H9 (cell line): Measurements from ENCODE around the gene AK9. TPM values are rescaled to one million over a fixed set of nuclear protein-coding genes. Genes with fewer than 3 reads are reported as not detected.

Experiments used
- DNase-seq: peaks from one replicate; pipeline ENCODE4 v3.0.0-alpha.2; 2017
- H2AFZ ChIP-seq: one replicate; pipeline ENCODE4 v1.6.1; 2013; ENCODE audit warnings: mild to moderate bottlenecking, low read length, control low read depth, moderate library complexity
- H2AK5ac ChIP-seq: 2 replicates; pipeline ENCODE4 v1.6.1; 2013; ENCODE audit warnings: low read length, control low read depth, mixed read lengths; ENCODE audit not compliant: insufficient read length
- H2BK120ac ChIP-seq: one replicate; pipeline ENCODE4 v1.6.1; 2013; ENCODE audit warnings: low read depth, mild to moderate bottlenecking, low read length, control low read depth, inconsistent platforms; ENCODE audit not compliant: poor library complexity, severe bottlenecking
- H2BK12ac ChIP-seq: 2 replicates; pipeline ENCODE4 v1.6.1; 2013; ENCODE audit warnings: low read length, control low read depth, mixed read lengths, low read depth; ENCODE audit not compliant: insufficient read length
- H2BK15ac ChIP-seq: 2 replicates; pipeline ENCODE4 v1.6.1; 2013; ENCODE audit warnings: low read depth, low read length, control low read depth
- H2BK20ac ChIP-seq: one replicate; pipeline ENCODE4 v1.6.1; 2013; ENCODE audit warnings: low read depth, mild to moderate bottlenecking, low read length, control low read depth, inconsistent platforms; ENCODE audit not compliant: poor library complexity, severe bottlenecking
- H2BK5ac ChIP-seq: 2 replicates; pipeline ENCODE4 v1.6.1; 2013; ENCODE audit warnings: low read length, control low read depth, mixed read lengths; ENCODE audit not compliant: insufficient read length
- H3K14ac ChIP-seq: 2 replicates; pipeline ENCODE4 v1.6.1; 2013; ENCODE audit warnings: low read length, control low read depth; ENCODE audit not compliant: insufficient read depth
- H3K18ac ChIP-seq: 2 replicates; pipeline ENCODE4 v1.6.1; 2013; ENCODE audit warnings: low read depth, mild to moderate bottlenecking, mixed read lengths, low read length, control low read depth; ENCODE audit not compliant: insufficient read length
- H3K23ac ChIP-seq: 2 replicates; pipeline ENCODE4 v1.6.1; 2013; ENCODE audit warnings: low read length, control low read depth, mixed read lengths, low read depth; ENCODE audit not compliant: insufficient read length
- H3K23me2 ChIP-seq: 2 replicates; pipeline ENCODE4 v1.6.1; 2013; ENCODE audit warnings: low read depth, mild to moderate bottlenecking, mixed read lengths, low read length, control low read depth; ENCODE audit not compliant: insufficient read length, poor library complexity, severe bottlenecking
- H3K27ac ChIP-seq: 2 replicates; pipeline ENCODE4 v1.5.1; 2013; ENCODE audit warnings: low read length, control low read depth, mixed read lengths, low read depth; ENCODE audit not compliant: insufficient read length
- H3K27me3 ChIP-seq: 2 replicates; pipeline ENCODE4 v1.6.1; 2013; ENCODE audit warnings: low read length, control low read depth, inconsistent platforms; ENCODE audit not compliant: insufficient read depth
- H3K4ac ChIP-seq: 2 replicates; pipeline ENCODE4 v1.6.1; 2013; ENCODE audit warnings: low read depth, mild to moderate bottlenecking, control low read depth, inconsistent platforms, low read length, moderate library complexity
- H3K4me1 ChIP-seq: 2 replicates; pipeline ENCODE4 v1.6.1; 2013; ENCODE audit warnings: low read length, control low read depth, inconsistent platforms; ENCODE audit not compliant: insufficient read depth
- H3K4me2 ChIP-seq: 2 replicates; pipeline ENCODE4 v1.6.1; 2013; ENCODE audit warnings: low read length, control low read depth, mixed read lengths; ENCODE audit not compliant: insufficient read length, insufficient read depth
- H3K56ac ChIP-seq: 2 replicates; pipeline ENCODE4 v1.6.1; 2013; ENCODE audit warnings: low read depth, mild to moderate bottlenecking, mixed read lengths, low read length, control low read depth; ENCODE audit not compliant: insufficient read length
- H3K79me1 ChIP-seq: 2 replicates; pipeline ENCODE4 v1.6.1; 2013; ENCODE audit warnings: low read depth, mild to moderate bottlenecking, moderate library complexity, low read length, control low read depth, inconsistent platforms; ENCODE audit not compliant: insufficient read depth, poor library complexity, severe bottlenecking
- H3K79me2 ChIP-seq: 2 replicates; pipeline ENCODE4 v1.6.1; 2013; ENCODE audit warnings: low read length, control low read depth, inconsistent platforms; ENCODE audit not compliant: insufficient read depth
- H3K9ac ChIP-seq: 2 replicates; pipeline ENCODE4 v1.6.1; 2013; ENCODE audit warnings: low read length, control low read depth, mixed read lengths; ENCODE audit not compliant: insufficient read length; ENCODE audit errors: extremely low read depth
- H3K9me3 ChIP-seq: one replicate; pipeline ENCODE4 v1.6.1; 2013; ENCODE audit warnings: low read depth, low read length, inconsistent platforms; ENCODE audit not compliant: control insufficient read depth
- H3T11ph ChIP-seq: one replicate; pipeline ENCODE4 v1.6.1; 2013; ENCODE audit warnings: mild to moderate bottlenecking, low read length, control low read depth, inconsistent platforms
- H4K20me1 ChIP-seq: one replicate; pipeline ENCODE4 v1.6.1; 2013; ENCODE audit not compliant: control insufficient read depth, insufficient read length, insufficient read depth
- H4K5ac ChIP-seq: 2 replicates; pipeline ENCODE4 v1.6.1; 2013; ENCODE audit warnings: low read depth, mild to moderate bottlenecking, mixed read lengths, low read length, control low read depth; ENCODE audit not compliant: insufficient read length
- H4K8ac ChIP-seq: replicated peaks from 2 replicates; pipeline ENCODE4 v1.6.1; 2013; ENCODE audit warnings: low read length, control low read depth, mixed read lengths, low read depth; ENCODE audit not compliant: insufficient read length
- H4K91ac ChIP-seq: 2 replicates; pipeline ENCODE4 v1.6.1; 2013; ENCODE audit warnings: low read depth, mild to moderate bottlenecking, moderate library complexity, mixed read lengths, low read length, control low read depth; ENCODE audit not compliant: insufficient read length
- H3K27ac Mint-ChIP-seq, 3 experiments: 2 replicates in 2 of 3; 3 replicates in 1 of 3; pipeline ENCODE4 v1.8.0; 2020 to 2021; ENCODE audit warnings: mixed read lengths in 3 of 3, mild to moderate bottlenecking in 1 of 3, moderate library complexity in 1 of 3
- H3K27me3 Mint-ChIP-seq: 2 replicates; pipeline ENCODE4 v1.8.0; 2021; ENCODE audit warnings: low read depth, mild to moderate bottlenecking, moderate library complexity, mixed read lengths
- H3K36me3 Mint-ChIP-seq, 3 experiments: 2 replicates in 2 of 3; 3 replicates in 1 of 3; pipeline ENCODE4 v1.8.0; 2020 to 2021; ENCODE audit warnings: low read depth in 3 of 3, mixed read lengths in 3 of 3; ENCODE audit not compliant: insufficient read depth in 1 of 3
- H3K4me1 Mint-ChIP-seq, 2 experiments: 2 replicates each; pipeline ENCODE4 v1.8.0; 2020; ENCODE audit warnings: mixed read lengths in 2 of 2
- H3K4me3 Mint-ChIP-seq, 2 experiments: 2 replicates in 1 of 2; 3 replicates in 1 of 2; pipeline ENCODE4 v1.8.0; 2020 to 2021; ENCODE audit warnings: mild to moderate bottlenecking in 2 of 2, mixed read lengths in 2 of 2, moderate library complexity in 1 of 2
- H3K9me3 Mint-ChIP-seq, 2 experiments: 2 replicates in 1 of 2; 3 replicates in 1 of 2; pipeline ENCODE4 v1.8.0; 2020; ENCODE audit warnings: mild to moderate bottlenecking in 2 of 2, mixed read lengths in 2 of 2, moderate library complexity in 1 of 2
- CTCF ChIP-seq: fragments of 200-600 bp; sonication (generic); conservative IDR thresholded peaks from 3 replicates; pipeline ENCODE4 v1.8.0; 2021; ENCODE audit warnings: antibody characterized with exemption, mild to moderate bottlenecking
- WGBS: extraction: QIAGEN DNeasy Blood & Tissue Kit; methylation state at CpG from one replicate; pipeline ENCODE4 v1.1.7; 2013; ENCODE audit warnings: missing lambda C conversion rate, low lambda C conversion rate, mixed read lengths; ENCODE audit not compliant: insufficient read length; ENCODE audit errors: extremely low coverage; 5-methylcytosine and 5-hydroxymethylcytosine counted together
- total RNA-seq: library from RNA; stranded (reverse); gene quantifications from 2 replicates; pipeline ENCODE4 v1.2.1, GENCODE V29; 2021

Gene AK9
- total RNA-seq, 1 experiment from 2014 or later = 2.3 TPM

- no peak overlapping the region for H2BK12ac ChIP-seq
- no peak overlapping the region for H3K18ac ChIP-seq
- H3K23ac ChIP-seq = no peak overlapping the region
- Mint-ChIP-seq H3K36me3 (peaks cover 0 to 7% (median 0%) of the 10 kb centered on the region in 3 experiments; a peak in 5 of 7 replicates), H3K27ac (no peak overlapping the region), H3K4me1 (no peaks in the 10 kb centered on the region), H3K27me3 (peaks cover 2% of the 10 kb centered on the region; the same call in 1 of the 2 replicates), H3K4me3 (no peak overlapping the region), H3K9me3 (peaks cover 10 to 16% of the 10 kb centered on the region in 2 experiments; a peak in 4 of 5 replicates)
- H3K4me1 ChIP-seq = no peaks in the 10 kb centered on the region
- no peaks in the 10 kb centered on the region for H3K9me3 ChIP-seq
- H3K23me2 ChIP-seq = no peaks in the 10 kb centered on the region
- no peak overlapping the region for H2BK15ac ChIP-seq
- H3K56ac ChIP-seq = no peak overlapping the region
- peak; percentile 76 for TF ChIP-seq CTCF
- H2BK5ac ChIP-seq = no peak overlapping the region
- DNase-seq = peak; percentile 40
- no peak overlapping the region for H3T11ph ChIP-seq
- no peak overlapping the region for H2AFZ ChIP-seq
- no peak overlapping the region for H2BK120ac ChIP-seq
- H4K91ac ChIP-seq = no peak overlapping the region
- H3K9ac ChIP-seq = no peak overlapping the region
- no peaks in the 10 kb centered on the region for H4K20me1 ChIP-seq
- H2AK5ac ChIP-seq = no peak overlapping the region
- no peaks in the 10 kb centered on the region for H3K79me1 ChIP-seq
- no peak overlapping the region for H2BK20ac ChIP-seq
- no peak overlapping the region for H3K4me2 ChIP-seq
- H4K5ac ChIP-seq = no peak overlapping the region
- WGBS = no CpG with 5 or more reads among the region's 2 CpGs
- H3K27ac ChIP-seq = no peak overlapping the region
- no peaks in the 10 kb centered on the region for H3K27me3 ChIP-seq
- no peak overlapping the region for H4K8ac ChIP-seq
- no peak overlapping the region for H3K14ac ChIP-seq
- H3K79me2 ChIP-seq = no peaks in the 10 kb centered on the region
- no peak overlapping the region for H3K4ac ChIP-seq
Measured at GRCh38 chr6:109595998-109596397, 95.0 kb downstream of the AK9 start.
